Natural killer cell (primary cell): Measurements from ENCODE around the gene TIMM44. TPM values are rescaled to one million over a fixed set of nuclear protein-coding genes. Genes with fewer than 3 reads are reported as not detected.

Source experiments
- ATAC-seq, 3 donors: fragments of 150-1000 bp in 2 of 3; fragments of 200-7000 bp in 1 of 3; cut with Tn5 transposase; 1 replicate in 1 of 3; 2 replicates in 2 of 3; pipeline ENCODE4 v1.10.0; 2021; ENCODE audit warnings: mild to moderate bottlenecking in 2 of 3, moderate library complexity in 2 of 3
- DNase-seq, 2 donors: peaks; one replicate each; pipeline versions ENCODE4 v3.0.0 to v3.0.0-alpha.2; 2013 to 2021; ENCODE audit warnings: mixed read lengths in 1 of 2
- H3K27ac ChIP-seq: one replicate; pipeline ENCODE4 v1.5.1; 2013; ENCODE audit warnings: mild to moderate bottlenecking, low read length
- H3K27me3 ChIP-seq: one replicate; pipeline ENCODE4 v1.6.1; 2013; ENCODE audit warnings: low read length; ENCODE audit not compliant: control insufficient read depth, insufficient read depth
- H3K36me3 ChIP-seq: one replicate; pipeline ENCODE4 v1.6.1; 2013; ENCODE audit warnings: low read length; ENCODE audit not compliant: control insufficient read depth, insufficient read depth
- H3K4me1 ChIP-seq: one replicate; pipeline ENCODE4 v1.6.1; 2013; ENCODE audit warnings: low read length; ENCODE audit not compliant: control insufficient read depth, insufficient read depth
- H3K4me3 ChIP-seq: one replicate; pipeline ENCODE4 v1.5.1; 2013; ENCODE audit warnings: low read length
- H3K9me3 ChIP-seq: one replicate; pipeline ENCODE4 v1.6.1; 2013; ENCODE audit warnings: low read length; ENCODE audit not compliant: control insufficient read depth, insufficient read depth
- H3K27ac Mint-ChIP-seq, 2 donors: one replicate each; pipeline ENCODE4 v1.8.0; 2022; ENCODE audit warnings: mild to moderate bottlenecking in 2 of 2, mixed read lengths in 2 of 2, moderate library complexity in 1 of 2
- H3K27me3 Mint-ChIP-seq, 2 donors: one replicate each; pipeline ENCODE4 v1.8.0; 2022; ENCODE audit warnings: low read depth in 2 of 2, mixed read lengths in 2 of 2
- H3K36me3 Mint-ChIP-seq: one replicate; pipeline ENCODE4 v1.8.0; 2022; ENCODE audit warnings: mixed read lengths
- H3K4me1 Mint-ChIP-seq, 2 donors: one replicate each; pipeline ENCODE4 v1.8.0; 2022; ENCODE audit warnings: mixed read lengths in 2 of 2
- H3K4me3 Mint-ChIP-seq: one replicate; pipeline ENCODE4 v1.8.0; 2022; ENCODE audit warnings: mild to moderate bottlenecking, moderate library complexity, mixed read lengths
- H3K9me3 Mint-ChIP-seq, 2 donors: one replicate each; pipeline ENCODE4 v1.8.0; 2022; ENCODE audit warnings: mixed read lengths in 2 of 2
- CTCF ChIP-seq: fragments of 200-600 bp; IDR thresholded peaks from one replicate; pipeline ENCODE4 v1.8.0; 2022; ENCODE audit warnings: antibody characterized with exemption
- WGBS: methylation state at CpG from one replicate; pipeline ENCODE4 v1.1.7; 2013; ENCODE audit warnings: missing lambda C conversion rate; ENCODE audit not compliant: insufficient coverage; 5-methylcytosine and 5-hydroxymethylcytosine counted together
- intact Hi-C: fragments of 100-400 bp; cut with micrococcal nuclease; formaldehyde crosslinking; loops from one replicate; pipeline ENCODE4 v1.14.2; 2022
- total RNA-seq, 4 donors: library from RNA; stranded (reverse); fragments of 120-200 nt in 1 of 4; gene quantifications; one replicate each; pipeline versions ENCODE4 v1.2.3 to v1.2.4, GENCODE V29; 2013 to 2022

TIMM44 gene
- total RNA-seq, 3 donors from 2014 or later (not counting 1 experiment from before 2014, with no cell fraction given) = 83.3 to 116 (median 89.4) TPM

GRCh38 chr19:7978179-7978825, 34.8 kb upstream of the TIMM44 start:
- no peaks in the 10 kb centered on the region for H3K9me3 ChIP-seq
- H3K9me3 Mint-ChIP-seq = no peaks in the 10 kb centered on the region
- H3K36me3 Mint-ChIP-seq = no peaks in the 10 kb centered on the region
- no peak overlapping the region for H3K4me3 ChIP-seq
- WGBS = 97% methylated on average over 12 of the region's 12 CpGs
- no peak for ATAC-seq
- H3K27ac Mint-ChIP-seq = no peak overlapping the region
- no peaks in the 10 kb centered on the region for H3K4me1 ChIP-seq
- no peaks in the 10 kb centered on the region for H3K27me3 Mint-ChIP-seq
- H3K27me3 ChIP-seq = no peaks in the 10 kb centered on the region
- no peak overlapping the region for H3K27ac ChIP-seq
- no peak for DNase-seq
- no peak overlapping the region for H3K4me3 Mint-ChIP-seq
- H3K4me1 Mint-ChIP-seq = no peaks in the 10 kb centered on the region
- intact Hi-C loops = no loop called here
- peaks cover 44% of the 10 kb centered on the region for H3K36me3 ChIP-seq
- no peak for TF ChIP-seq CTCF

- Mint-ChIP-seq H3K4me1 (no peaks in the 10 kb centered on the region), H3K9me3 (no peaks in the 10 kb centered on the region), H3K27ac (no peak overlapping the region), H3K27me3 (no peaks in the 10 kb centered on the region), H3K4me3 (no peak overlapping the region), H3K36me3 (no peaks in the 10 kb centered on the region)
- H3K4me3 ChIP-seq = no peak overlapping the region
- H3K4me1 ChIP-seq = no peaks in the 10 kb centered on the region
- ATAC-seq = no peak
- no peak for DNase-seq
- WGBS = 96% methylated on average over 6 of the region's 6 CpGs
- H3K9me3 ChIP-seq = no peaks in the 10 kb centered on the region
- no peak for TF ChIP-seq CTCF
- no peak overlapping the region for H3K27ac ChIP-seq
- no peaks in the 10 kb centered on the region for H3K27me3 ChIP-seq
- intact Hi-C loops = no loop called here
- H3K36me3 ChIP-seq = peaks cover 43% of the 10 kb centered on the region
These were observed 34.2 kb upstream of the TIMM44 start for GRCh38 chr19:7977723-7978040.

GRCh38 chr19:7977021-7977722, 33.7 kb upstream of the TIMM44 start:
- H3K27me3 ChIP-seq = no peaks in the 10 kb centered on the region

More at GRCh38 chr19:7977021-7977722, 33.7 kb upstream of the TIMM44 start:
- H3K27me3 Mint-ChIP-seq = no peaks in the 10 kb centered on the region
- no peak overlapping the region for H3K4me3 Mint-ChIP-seq
- H3K9me3 Mint-ChIP-seq = no peaks in the 10 kb centered on the region
- Histone ChIP-seq H3K27ac (no peak overlapping the region), H3K4me1 (no peaks in the 10 kb centered on the region), H3K36me3 (peaks cover 43% of the 10 kb centered on the region), H3K9me3 (no peaks in the 10 kb centered on the region), H3K4me3 (no peak overlapping the region)
- WGBS = 97% methylated on average over 15 of the region's 15 CpGs
- H3K36me3 Mint-ChIP-seq = no peaks in the 10 kb centered on the region
- no peaks in the 10 kb centered on the region for H3K4me1 Mint-ChIP-seq
- intact Hi-C loops = no loop called here
- TF ChIP-seq CTCF = no peak
- ATAC-seq = no peak
- DNase-seq = no peak
- H3K27ac Mint-ChIP-seq = no peak overlapping the region
